H1 (cell line): ENCODE measurements around the gene C19orf47. TPM values are rescaled to one million over a fixed set of nuclear protein-coding genes. Genes with fewer than 3 reads are reported as not detected.

Source experiments
- CTCF ChIA-PET: fragments of 300-600 bp; sonication (Branson Sonifier 250); formaldehyde crosslinking; loops from one replicate; lab custom pipeline; 2021; ENCODE audit not compliant: partially characterized antibody; lab: Charles Lee
- POLR2A ChIA-PET: fragments of 300-600 bp; sonication (Branson Sonifier 250); formaldehyde crosslinking; loops from one replicate; lab custom pipeline; 2021; ENCODE audit warnings: inconsistent platforms; ENCODE audit not compliant: partially characterized antibody; lab: Charles Lee
- DNase-seq, 2 experiments: peaks; one replicate each; pipeline versions ENCODE4 v3.0.0 to v3.0.0-alpha.2; 2010 to 2022; ENCODE audit warnings: low spot score in 2 of 2, low read depth in 1 of 2, mixed read lengths in 1 of 2
- FAIRE-seq: peaks from 2 replicates; lab custom pipeline; 2011; peaks lifted over from hg19 to GRCh38; lab: Jason Lieb, UNC
- H2AFZ ChIP-seq: 2 replicates; pipeline ENCODE4 v1.8.1; 2012; ENCODE audit warnings: low read length, inconsistent platforms
- H2AK5ac ChIP-seq: 2 replicates; pipeline ENCODE4 v1.6.1; 2013; ENCODE audit warnings: low read depth, low read length
- H2BK120ac ChIP-seq: replicated peaks from 2 replicates; pipeline ENCODE3; 2013; ENCODE audit warnings: low read depth, low read length, inconsistent platforms
- H2BK12ac ChIP-seq: 2 replicates; pipeline ENCODE4 v1.6.1; 2013; ENCODE audit warnings: low read depth, low read length
- H2BK15ac ChIP-seq: 2 replicates; pipeline ENCODE4 v1.6.1; 2013; ENCODE audit warnings: low read length
- H2BK20ac ChIP-seq: 2 replicates; pipeline ENCODE4 v1.6.1; 2013; ENCODE audit warnings: low read length
- H2BK5ac ChIP-seq: 2 replicates; pipeline ENCODE4 v1.6.1; 2013; ENCODE audit warnings: low read depth, low read length
- H3K14ac ChIP-seq: 2 replicates; pipeline ENCODE4 v1.6.1; 2013; ENCODE audit warnings: inconsistent platforms; ENCODE audit not compliant: insufficient read length
- H3K18ac ChIP-seq: 2 replicates; pipeline ENCODE4 v1.6.1; 2013; ENCODE audit warnings: low read length; ENCODE audit errors: extremely low read depth
- H3K23ac ChIP-seq: 2 replicates; pipeline ENCODE4 v1.6.1; 2013; ENCODE audit warnings: inconsistent platforms; ENCODE audit not compliant: insufficient read length
- H3K23me2 ChIP-seq: 2 replicates; pipeline ENCODE4 v1.6.1; 2013; ENCODE audit warnings: low read depth, low read length
- H3K27ac ChIP-seq: 2 replicates; pipeline ENCODE4 v1.6.1; 2011; ENCODE audit warnings: low read depth, low read length, inconsistent platforms
- H3K27me3 ChIP-seq, 4 experiments: replicated peaks in 1 of 4; 1 replicate in 1 of 4; 2 replicates in 3 of 4; pipeline versions ENCODE4 v1.6.1 to v1.8.1; 2011 to 2013; ENCODE audit warnings: low read length in 3 of 4, mild to moderate bottlenecking in 3 of 4, inconsistent platforms in 2 of 4, mixed read lengths in 2 of 4, moderate library complexity in 1 of 4; ENCODE audit not compliant: control insufficient read depth in 3 of 4, insufficient read depth in 3 of 4; ENCODE audit errors: extremely low read depth in 1 of 4
- H3K36me3 ChIP-seq, 4 experiments: 2 replicates each; pipeline versions ENCODE4 v1.6.1 to v1.8.1; 2011 to 2013; ENCODE audit warnings: mild to moderate bottlenecking in 4 of 4, low read length in 3 of 4, moderate library complexity in 2 of 4, control low read depth in 1 of 4, inconsistent platforms in 1 of 4; ENCODE audit not compliant: insufficient read depth in 4 of 4, control insufficient read depth in 2 of 4
- H3K4ac ChIP-seq: replicated peaks from 2 replicates; pipeline ENCODE3; 2013; ENCODE audit warnings: low read length, low read depth, mixed read lengths, inconsistent platforms; ENCODE audit not compliant: insufficient read length
- H3K4me1 ChIP-seq, 4 experiments: replicated peaks in 1 of 4; 1 replicate in 1 of 4; 2 replicates in 3 of 4; pipeline versions ENCODE4 v1.6.1 to v1.8.1; 2011 to 2013; ENCODE audit warnings: low read length in 3 of 4, inconsistent platforms in 2 of 4, mixed read lengths in 1 of 4; ENCODE audit not compliant: insufficient read depth in 4 of 4, control insufficient read depth in 3 of 4
- H3K4me2 ChIP-seq, 2 experiments: 2 replicates each; pipeline versions ENCODE4 v1.6.1 to v1.8.1; 2011 to 2013; ENCODE audit warnings: low read depth in 2 of 2, low read length in 2 of 2, control low read depth in 1 of 2, inconsistent platforms in 1 of 2, mild to moderate bottlenecking in 1 of 2; ENCODE audit not compliant: insufficient read depth in 1 of 2
- H3K4me3 ChIP-seq, 4 experiments: fragments of 200-600, 300-600 bp in 1 of 4; sonication (generic), shearing (Covaris generic), sonication (Bioruptor Twin) in 1 of 4; 2 replicates each; pipeline versions ENCODE4 v1.5.1 to v1.8.1; 2011 to 2016; ENCODE audit warnings: low read length in 4 of 4, low read depth in 3 of 4, control low read depth in 2 of 4, inconsistent platforms in 2 of 4, mild to moderate bottlenecking in 2 of 4, mixed read lengths in 1 of 4, moderate library complexity in 1 of 4; ENCODE audit not compliant: insufficient read depth in 2 of 4; ENCODE audit errors: extremely low read depth in 1 of 4
- H3K56ac ChIP-seq: replicated peaks from 2 replicates; pipeline ENCODE3; 2013; ENCODE audit warnings: low read depth, mild to moderate bottlenecking, mixed read lengths, low read length, inconsistent platforms; ENCODE audit not compliant: insufficient read length
- H3K79me1 ChIP-seq: 2 replicates; pipeline ENCODE4 v1.6.1; 2013; ENCODE audit warnings: low read depth, low read length, control low read depth
- H3K79me2 ChIP-seq, 2 experiments: 2 replicates each; pipeline versions ENCODE4 v1.6.1 to v1.8.1; 2012 to 2013; ENCODE audit warnings: low read length in 2 of 2, mild to moderate bottlenecking in 2 of 2, inconsistent platforms in 1 of 2; ENCODE audit not compliant: insufficient read depth in 2 of 2, control insufficient read depth in 1 of 2
- H3K9ac ChIP-seq, 4 experiments: replicated peaks in 1 of 4; 1 replicate in 1 of 4; 2 replicates in 3 of 4; pipeline versions ENCODE4 v1.6.1 to v1.8.1; 2011 to 2013; ENCODE audit warnings: low read depth in 3 of 4, low read length in 3 of 4, control low read depth in 2 of 4, mild to moderate bottlenecking in 2 of 4, moderate library complexity in 2 of 4, inconsistent platforms in 1 of 4; ENCODE audit errors: extremely low read depth in 1 of 4
- H3K9me3 ChIP-seq, 2 experiments: 2 replicates each; pipeline versions ENCODE4 v1.6.1 to v1.8.1; 2012 to 2013; ENCODE audit warnings: mild to moderate bottlenecking in 2 of 2, moderate library complexity in 2 of 2, control low read depth in 1 of 2, inconsistent platforms in 1 of 2, low read depth in 1 of 2, low read length in 1 of 2, mixed read lengths in 1 of 2; ENCODE audit not compliant: insufficient read depth in 2 of 2
- H4K20me1 ChIP-seq, 2 experiments: replicated peaks in 1 of 2; 2 replicates each; pipeline versions ENCODE3 to v1.8.1; 2011 to 2013; ENCODE audit warnings: inconsistent platforms in 2 of 2, low read length in 2 of 2, mild to moderate bottlenecking in 1 of 2; ENCODE audit not compliant: insufficient read depth in 2 of 2, control insufficient read depth in 1 of 2
- H4K5ac ChIP-seq: 2 replicates; pipeline ENCODE4 v1.6.1; 2013; ENCODE audit warnings: low read length, low read depth, mixed read lengths, inconsistent platforms; ENCODE audit not compliant: insufficient read length
- H4K8ac ChIP-seq: 2 replicates; pipeline ENCODE4 v1.8.0; 2013; ENCODE audit warnings: mild to moderate bottlenecking, moderate library complexity, low read length, inconsistent platforms; ENCODE audit not compliant: insufficient read depth; ENCODE audit errors: extremely low read depth
- H4K91ac ChIP-seq: replicated peaks from 2 replicates; pipeline ENCODE3; 2013; ENCODE audit warnings: low read length, mixed read lengths, inconsistent platforms; ENCODE audit not compliant: insufficient read length
- BCL11A ChIP-seq, 2 experiments: IDR thresholded peaks; one replicate each; pipeline ENCODE4 v1.6.1; 2011; ENCODE audit warnings: low read depth in 2 of 2, low read length in 2 of 2, mild to moderate bottlenecking in 2 of 2
- BRCA1 ChIP-seq: IDR thresholded peaks from 2 replicates; pipeline ENCODE4 v1.6.1; 2012; ENCODE audit warnings: low read depth, low read length, improper control_type of control experiment
- CEBPB ChIP-seq: IDR thresholded peaks from 2 replicates; pipeline ENCODE4 v1.6.1; 2012; ENCODE audit warnings: low read depth, low read length
- CTBP2 ChIP-seq: IDR thresholded peaks from 2 replicates; pipeline ENCODE4 v1.7.0; 2011; ENCODE audit warnings: borderline replicate concordance, mild to moderate bottlenecking, moderate library complexity, mixed read lengths, low read length; ENCODE audit not compliant: insufficient read depth, insufficient read length
- EP300 ChIP-seq, 2 experiments: IDR thresholded peaks; 1 replicate in 1 of 2; 2 replicates in 1 of 2; pipeline ENCODE4 v1.6.1; 2011 to 2012; ENCODE audit warnings: low read depth in 2 of 2, low read length in 2 of 2, mild to moderate bottlenecking in 2 of 2, borderline replicate concordance in 1 of 2, inconsistent platforms in 1 of 2, moderate library complexity in 1 of 2
- HDAC6 ChIP-seq: IDR thresholded peaks from one replicate; pipeline ENCODE4 v1.7.1; 2012; ENCODE audit warnings: low read depth, mild to moderate bottlenecking, inconsistent platforms, low read length, moderate library complexity
- KDM5A ChIP-seq: fragments of 200-600 bp; IDR thresholded peaks from 2 replicates; pipeline ENCODE4 v1.7.1; 2012; ENCODE audit warnings: mild to moderate bottlenecking, low read length, inconsistent platforms, mixed read lengths
- MAX ChIP-seq: IDR thresholded peaks from 2 replicates; pipeline ENCODE4 v1.6.1; 2012; ENCODE audit warnings: inconsistent platforms
- RAD21 ChIP-seq, 2 experiments: IDR thresholded peaks in 1 of 2; conservative IDR thresholded peaks in 1 of 2; 2 replicates each; pipeline ENCODE4 v1.6.1; 2011; ENCODE audit warnings: low read depth in 2 of 2, low read length in 2 of 2, improper control_type of control experiment in 1 of 2, inconsistent platforms in 1 of 2, mild to moderate bottlenecking in 1 of 2, moderate library complexity in 1 of 2
- RBBP5 ChIP-seq: IDR thresholded peaks from 2 replicates; pipeline ENCODE4 v1.7.1; 2012; ENCODE audit warnings: low read depth, mild to moderate bottlenecking, inconsistent platforms, low read length, moderate library complexity, borderline replicate concordance
- RXRA ChIP-seq: IDR thresholded peaks from 2 replicates; pipeline ENCODE4 v1.6.1; 2011; ENCODE audit warnings: low read depth, mild to moderate bottlenecking, low read length, moderate library complexity; ENCODE audit not compliant: insufficient read depth
- SP4 ChIP-seq: IDR thresholded peaks from 2 replicates; pipeline ENCODE4 v1.6.1; 2012; ENCODE audit warnings: low read length, inconsistent platforms
- TBP ChIP-seq: IDR thresholded peaks from 2 replicates; pipeline ENCODE4 v1.6.1; 2011; ENCODE audit warnings: low read depth, low read length, improper control_type of control experiment
- ZNF274 ChIP-seq: IDR thresholded peaks from 2 replicates; pipeline ENCODE4 v1.7.0; 2012; ENCODE audit warnings: low read length, borderline replicate concordance; ENCODE audit errors: extremely low read depth
- WGBS, 2 experiments: shearing (Covaris generic) in 1 of 2; methylation state at CpG; one replicate each; pipeline versions ENCODE4 v1.1.6 to v1.1.7; 2013 to 2015; ENCODE audit warnings: low lambda C conversion rate in 2 of 2, mixed read lengths in 2 of 2, inconsistent platforms in 1 of 2, low coverage in 1 of 2, missing lambda C conversion rate in 1 of 2; ENCODE audit not compliant: insufficient replicate concordance in 2 of 2, insufficient coverage in 1 of 2, insufficient read length in 1 of 2; ENCODE audit errors: extremely low coverage in 1 of 2, missing lambda C conversion rate in 1 of 2; 5-methylcytosine and 5-hydroxymethylcytosine counted together
- polyA plus RNA-seq, 7 experiments: library from polyadenylated mRNA; depleted of rRNA in 3 of 7; stranded (reverse) in 5 of 7; unstranded in 2 of 7; fragments of >200 nt in 5 of 7; fragments of 200-250 nt in 2 of 7; gene quantifications; 1 replicate in 5 of 7; 2 replicates in 1 of 7; 4 replicates in 1 of 7; pipeline versions ENCODE4 v1.2.1 to v1.2.3, GENCODE V29; 2011 to 2013; ENCODE audit warnings: missing spikeins in 2 of 7, mixed read lengths in 2 of 7
- total RNA-seq: library from RNA; stranded (reverse); fragmentation: NEBNext Ultra II Directional; extraction: Animal tissue kit (Norgen Biotek cat#: 25700); gene quantifications from 2 replicates; pipeline ENCODE4 v1.2.1, GENCODE V29; 2021

The C19orf47 gene
- total and polyA plus RNA-seq, 2 of the 8 experiments (the other 6 are each of a cell fraction or from before 2014, with no cell fraction given): 17.8 to 27.3 TPM

- Histone ChIP-seq H4K8ac (no peak overlapping the region), H2BK20ac (no peak overlapping the region), H2BK120ac (no peak overlapping the region), H3K4ac (no peak overlapping the region), H2BK12ac (no peak overlapping the region), H3K4me1 (peaks cover 0 to 16% (median 10%) of the 10 kb centered on the region in 4 experiments; a peak in 6 of 7 replicates), H4K91ac (no peak overlapping the region), H3K79me2 (no peaks in the 10 kb centered on the region), H3K79me1 (no peaks in the 10 kb centered on the region), H2BK5ac (no peak overlapping the region), H2AK5ac (no peak overlapping the region), H3K23me2 (peaks cover 2% of the 10 kb centered on the region), H3K9ac (no peak overlapping the region), H3K14ac (no peak overlapping the region), H3K4me3 (no peak overlapping the region), H3K27ac (no peak overlapping the region), H3K56ac (no peak overlapping the region), H3K27me3 (no peaks in the 10 kb centered on the region), H2BK15ac (no peak overlapping the region), H3K4me2 (no peak overlapping the region), H3K36me3 (peaks cover 10 to 55% (median 18%) of the 10 kb centered on the region in 4 experiments; a peak in 7 of 8 replicates), H4K20me1 (peaks cover 0 to 4% of the 10 kb centered on the region in 2 experiments), H4K5ac (no peak overlapping the region), H2AFZ (no peak overlapping the region), H3K23ac (no peak overlapping the region), H3K9me3 (no peaks in the 10 kb centered on the region), H3K18ac (no peak overlapping the region)
- FAIRE-seq: no peak
- ChIA-PET CTCF (interaction anchor here (1.6 to 3.0 kb wide), 2 partner anchors 11 to 34 kb away, joined by 3 to 16 read pairs; no protein-coding TSS in a partner anchor), POLR2A (interaction anchor here (1.2 to 3.2 kb wide), 3 partner anchors 11 to 20 kb away, joined by 3 to 25 read pairs (median 6); partner anchors contain the start of gene HIPK4)
- DNase-seq: no peak
- 87% methylated on average over 12 of the region's 12 CpGs; no CpG with 5 or more reads in 1 of the 2 experiments for WGBS, 2 experiments
- TF ChIP-seq BCL11A (IDR thresholded peaks at IDR 0.05; ENCODE audit: low read depth in 2 of 2, low read length in 2 of 2) (no peak), CEBPB (no peak), RBBP5 (no peak), BRCA1 (no peak), KDM5A (no peak), RXRA (no peak), EP300 (IDR thresholded peaks at IDR 0.05; ENCODE audit: borderline replicate concordance in 1 of 2, low read depth in 2 of 2, low read length in 2 of 2) (no peak), RAD21 (IDR thresholded peaks at IDR 0.05 in 1 of 2, conservative IDR thresholded peaks at IDR 0.05 in 1 of 2; ENCODE audit: low read depth in 2 of 2, low read length in 2 of 2) (no peak), HDAC6 (no peak), TBP (no peak), SP4 (no peak), MAX (no peak), CTBP2 (no peak), ZNF274 (no peak)
Observed at GRCh38 chr19:40369797-40370196, 21.6 kb upstream of the C19orf47 start.
